ENCODE data around the gene KDM2A.
A peak's percentile ranks its signal among the peaks of the same experiment; 100 is the strongest.

DNA sequence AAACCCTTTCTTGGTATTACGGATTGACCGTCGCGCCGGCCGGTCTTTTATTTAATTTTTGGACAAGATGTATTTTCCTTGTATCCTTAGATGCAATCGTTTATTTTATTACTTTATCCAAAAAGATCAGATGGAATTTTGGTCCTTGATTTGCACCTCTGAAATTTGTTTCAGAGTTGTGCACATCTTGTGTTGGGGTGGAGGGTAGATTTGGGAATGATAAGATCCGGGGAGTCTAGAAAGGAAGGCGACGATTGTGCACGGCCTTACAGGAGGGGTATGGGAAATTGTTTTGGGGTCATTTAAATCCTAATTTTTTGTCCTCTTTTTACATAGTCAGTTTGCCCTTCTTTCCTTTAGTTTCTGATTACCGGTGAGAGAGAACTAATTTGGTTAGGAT is 1.4 kb downstream of the KDM2A start:
- TF ChIP-seq, protein P1, sequence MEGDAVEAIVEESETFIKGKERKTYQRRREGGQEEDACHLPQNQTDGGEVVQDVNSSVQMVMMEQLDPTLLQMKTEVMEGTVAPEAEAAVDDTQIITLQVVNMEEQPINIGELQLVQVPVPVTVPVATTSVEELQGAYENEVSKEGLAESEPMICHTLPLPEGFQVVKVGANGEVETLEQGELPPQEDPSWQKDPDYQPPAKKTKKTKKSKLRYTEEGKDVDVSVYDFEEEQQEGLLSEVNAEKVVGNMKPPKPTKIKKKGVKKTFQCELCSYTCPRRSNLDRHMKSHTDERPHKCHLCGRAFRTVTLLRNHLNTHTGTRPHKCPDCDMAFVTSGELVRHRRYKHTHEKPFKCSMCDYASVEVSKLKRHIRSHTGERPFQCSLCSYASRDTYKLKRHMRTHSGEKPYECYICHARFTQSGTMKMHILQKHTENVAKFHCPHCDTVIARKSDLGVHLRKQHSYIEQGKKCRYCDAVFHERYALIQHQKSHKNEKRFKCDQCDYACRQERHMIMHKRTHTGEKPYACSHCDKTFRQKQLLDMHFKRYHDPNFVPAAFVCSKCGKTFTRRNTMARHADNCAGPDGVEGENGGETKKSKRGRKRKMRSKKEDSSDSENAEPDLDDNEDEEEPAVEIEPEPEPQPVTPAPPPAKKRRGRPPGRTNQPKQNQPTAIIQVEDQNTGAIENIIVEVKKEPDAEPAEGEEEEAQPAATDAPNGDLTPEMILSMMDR (IDR thresholded peaks at IDR 0.05) = no peak
- TF ChIP-seq POLR2A (IDR thresholded peaks at IDR 0.05) (no peak), POLR2AphosphoS5 (IDR thresholded peaks at IDR 0.05) (peak in 1 of 3 donors; percentile 0)
